Osteoblast (primary cell): ENCODE results near the gene LRRK2. TPM values are rescaled to one million over a fixed set of nuclear protein-coding genes. Genes with fewer than 3 reads are reported as not detected.

Experiments
- DNase-seq: peaks from one replicate; pipeline ENCODE4 v3.0.0; 2011; ENCODE audit warnings: low spot score, mixed read lengths; ENCODE audit not compliant: insufficient read length; ENCODE audit errors: missing footprints
- H2AFZ ChIP-seq: 2 replicates; pipeline ENCODE4 v1.6.0; 2011; ENCODE audit warnings: mild to moderate bottlenecking, low read length
- H3K27ac ChIP-seq: 2 replicates; pipeline ENCODE4 v1.5.1; 2011; ENCODE audit warnings: mild to moderate bottlenecking, low read depth, low read length, moderate library complexity
- H3K27me3 ChIP-seq: 2 replicates; pipeline ENCODE4 v1.6.0; 2012; ENCODE audit warnings: mild to moderate bottlenecking, control low read depth, inconsistent platforms, low read length, moderate library complexity; ENCODE audit not compliant: insufficient read depth
- H3K36me3 ChIP-seq: 2 replicates; pipeline ENCODE4 v1.5.1; 2011; ENCODE audit warnings: mild to moderate bottlenecking, low read length, control low read depth, moderate library complexity; ENCODE audit not compliant: insufficient read depth
- H3K4me1 ChIP-seq: 2 replicates; pipeline ENCODE4 v1.5.1; 2011; ENCODE audit warnings: mild to moderate bottlenecking, low read length, control low read depth, moderate library complexity; ENCODE audit not compliant: insufficient read depth
- H3K4me2 ChIP-seq: 2 replicates; pipeline ENCODE4 v1.6.0; 2011; ENCODE audit warnings: mild to moderate bottlenecking, low read length; ENCODE audit not compliant: insufficient read depth
- H3K4me3 ChIP-seq: fragments of 200-600 bp; sonication (generic); 3 replicates; pipeline ENCODE4 v1.5.1; 2012; ENCODE audit warnings: mild to moderate bottlenecking, low read length, inconsistent platforms; ENCODE audit not compliant: insufficient read depth
- H3K79me2 ChIP-seq: 2 replicates; pipeline ENCODE4 v1.6.0; 2012; ENCODE audit warnings: mild to moderate bottlenecking, low read length, control low read depth, inconsistent platforms; ENCODE audit not compliant: insufficient read depth
- H3K9me3 ChIP-seq: 2 replicates; pipeline ENCODE4 v1.5.1; 2011; ENCODE audit warnings: low read depth, low read length, control low read depth
- H4K20me1 ChIP-seq: 2 replicates; pipeline ENCODE4 v1.6.0; 2012; ENCODE audit warnings: mild to moderate bottlenecking, low read length, control low read depth; ENCODE audit not compliant: insufficient read depth
- CTCF ChIP-seq: IDR thresholded peaks from 2 replicates; pipeline ENCODE4 v1.5.1; 2011; ENCODE audit warnings: mild to moderate bottlenecking, low read depth, low read length, moderate library complexity; ENCODE audit errors: extremely low read depth
- total RNA-seq: library from RNA; depleted of rRNA; stranded (reverse); fragments of >200 nt; gene quantifications from 2 replicates; pipeline ENCODE4 v1.2.3, GENCODE V29; 2012

LRRK2 gene
- total RNA-seq, 1 donor = 5.1 TPM

- no peak for TF ChIP-seq CTCF
- no peaks in the 10 kb centered on the region for H3K79me2 ChIP-seq
Measured at GRCh38 chr12:40309001-40309400, 84.2 kb downstream of the LRRK2 start.

DNA sequence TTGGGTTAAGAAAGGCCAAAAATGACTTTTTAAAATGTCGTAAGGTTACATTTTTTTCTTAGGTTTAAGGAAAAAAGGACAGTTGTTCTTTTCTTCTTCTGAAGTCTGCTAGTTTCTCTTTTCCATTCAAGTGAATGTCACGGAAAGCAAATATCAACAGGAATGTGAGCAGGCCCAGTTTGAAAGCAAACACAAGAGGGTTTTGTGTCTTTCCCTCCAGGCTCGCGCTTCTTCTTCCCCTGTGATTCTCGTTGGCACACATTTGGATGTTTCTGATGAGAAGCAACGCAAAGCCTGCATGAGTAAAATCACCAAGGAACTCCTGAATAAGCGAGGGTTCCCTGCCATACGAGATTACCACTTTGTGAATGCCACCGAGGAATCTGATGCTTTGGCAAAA, 85.4 kb downstream of the LRRK2 start:
- no peak for TF ChIP-seq CTCF
- no peaks in the 10 kb centered on the region for H3K27me3 ChIP-seq
- H3K9me3 ChIP-seq = no peaks in the 10 kb centered on the region
- peak overlapping the region; percentile 45 for H2AFZ ChIP-seq
- H3K79me2 ChIP-seq = no peaks in the 10 kb centered on the region
- no peak for DNase-seq
- H3K4me1 ChIP-seq = no peaks in the 10 kb centered on the region
- no peaks in the 10 kb centered on the region for H3K36me3 ChIP-seq
- no peak overlapping the region for H3K4me2 ChIP-seq
- H4K20me1 ChIP-seq = no peaks in the 10 kb centered on the region
- no peak overlapping the region for H3K4me3 ChIP-seq
- H3K27ac ChIP-seq = no peak overlapping the region

More at GRCh38 chr12:40309001-40309400, 84.2 kb downstream of the LRRK2 start:
- H3K4me1 ChIP-seq = no peaks in the 10 kb centered on the region
- H3K27ac ChIP-seq = no peak overlapping the region
- H3K36me3 ChIP-seq = no peaks in the 10 kb centered on the region
- H4K20me1 ChIP-seq = no peaks in the 10 kb centered on the region
- no peaks in the 10 kb centered on the region for H3K9me3 ChIP-seq
- no peaks in the 10 kb centered on the region for H3K27me3 ChIP-seq
- no peak overlapping the region for H2AFZ ChIP-seq
- no peak for DNase-seq
- no peak overlapping the region for H3K4me2 ChIP-seq
- no peak overlapping the region for H3K4me3 ChIP-seq

DNA sequence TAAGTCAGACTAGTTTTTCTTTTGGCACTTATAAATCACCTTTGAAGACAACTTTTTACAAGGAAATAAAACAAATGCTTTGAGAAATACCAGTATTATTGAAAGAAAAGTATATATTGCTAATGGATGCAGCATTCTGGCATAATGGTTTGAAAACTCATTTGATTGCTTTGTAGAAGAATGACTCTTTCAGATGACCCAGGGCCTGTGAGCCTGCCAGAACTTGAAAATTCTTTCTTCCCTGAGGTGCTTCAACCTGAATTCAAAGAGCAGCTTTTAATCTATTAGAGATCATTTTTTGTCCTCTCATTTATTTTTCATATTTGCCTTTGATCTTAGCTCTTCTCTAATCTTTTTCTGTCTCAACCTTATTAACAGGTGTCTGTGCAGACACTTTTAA, 87.4 kb downstream of the LRRK2 start:
- H3K9me3 ChIP-seq = no peaks in the 10 kb centered on the region
- H2AFZ ChIP-seq = no peak overlapping the region
- no peaks in the 10 kb centered on the region for H3K36me3 ChIP-seq
- no peaks in the 10 kb centered on the region for H3K27me3 ChIP-seq
- TF ChIP-seq CTCF = no peak
- H3K79me2 ChIP-seq = no peaks in the 10 kb centered on the region
- no peak overlapping the region for H3K4me3 ChIP-seq
- no peak for DNase-seq
- H4K20me1 ChIP-seq = no peaks in the 10 kb centered on the region
- H3K4me2 ChIP-seq = no peak overlapping the region
- H3K27ac ChIP-seq = no peak overlapping the region
- no peaks in the 10 kb centered on the region for H3K4me1 ChIP-seq

DNA sequence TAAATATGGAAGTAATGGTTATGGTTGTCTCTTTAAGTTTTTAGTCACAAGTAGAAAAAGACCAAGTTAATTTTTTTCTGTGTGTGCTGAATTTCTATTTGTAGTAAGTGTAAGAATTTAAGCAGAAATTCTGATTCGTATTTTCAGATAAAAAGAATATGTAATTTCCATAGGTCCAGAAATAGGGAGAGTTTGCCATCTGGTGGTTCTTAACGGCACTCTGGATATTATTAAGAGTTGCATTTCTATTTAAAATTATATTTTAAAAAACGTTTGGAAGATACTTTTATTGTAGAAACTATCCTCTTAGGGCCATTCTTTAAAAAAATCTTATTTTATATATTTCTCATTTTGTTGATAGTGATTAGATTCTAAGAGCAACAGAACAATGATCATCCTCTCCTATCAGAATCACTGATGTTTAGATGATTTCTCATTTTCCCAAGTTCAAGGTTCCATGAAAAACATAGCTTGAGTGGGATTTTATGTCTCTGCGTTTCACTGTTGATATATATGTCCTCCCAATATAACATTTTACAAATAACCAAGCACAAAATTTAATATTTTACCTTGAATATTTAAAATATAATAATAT, 88.3 kb downstream of the LRRK2 start:
- Histone ChIP-seq H3K36me3 (no peaks in the 10 kb centered on the region), H3K27ac (no peak overlapping the region), H3K4me1 (no peaks in the 10 kb centered on the region), H3K4me2 (no peak overlapping the region), H3K27me3 (no peaks in the 10 kb centered on the region), H3K9me3 (no peaks in the 10 kb centered on the region), H3K79me2 (no peaks in the 10 kb centered on the region), H3K4me3 (no peak overlapping the region), H2AFZ (no peak overlapping the region), H4K20me1 (no peaks in the 10 kb centered on the region)
- TF ChIP-seq CTCF = peak; percentile 60
- no peak for DNase-seq
